BJ (cell line): ENCODE data around the gene NCR2. TPM values are rescaled to one million over a fixed set of nuclear protein-coding genes. Genes with fewer than 3 reads are reported as not detected.

Experiments
- CTCF ChIA-PET: fragments of 350-600 bp; formaldehyde crosslinking; extraction: SDS; loops from one replicate; lab custom pipeline; 2021; ENCODE audit warnings: antibody characterized with exemption, inconsistent platforms; lab: Yijun Ruan, JAX
- POLR2A ChIA-PET: fragments of 300-600 bp; sonication (Branson Sonifier 250); formaldehyde crosslinking; extraction: SDS; loops from one replicate; lab custom pipeline; 2021; ENCODE audit warnings: antibody characterized with exemption; lab: Charles Lee
- DNase-seq: peaks from one replicate; pipeline ENCODE4 v3.0.0-alpha.2; 2011; ENCODE audit warnings: low read depth
- H3K27me3 ChIP-seq: 2 replicates; pipeline ENCODE4 v1.6.0; 2011; ENCODE audit warnings: low read length; ENCODE audit not compliant: control insufficient read depth, insufficient read depth
- H3K36me3 ChIP-seq: 2 replicates; pipeline ENCODE4 v1.5.1; 2011; ENCODE audit warnings: low read length; ENCODE audit not compliant: control insufficient read depth, insufficient read depth
- H3K4me3 ChIP-seq: 2 replicates; pipeline ENCODE4 v1.5.1; 2011; ENCODE audit warnings: low read depth, mild to moderate bottlenecking, control low read depth, low read length
- CTCF ChIP-seq: IDR thresholded peaks from 2 replicates; pipeline ENCODE4 v1.5.1; 2011; ENCODE audit warnings: low read depth, mild to moderate bottlenecking, control low read depth, inconsistent platforms, low read length, moderate library complexity; ENCODE audit not compliant: insufficient read depth
- polyA plus RNA-seq: library from polyadenylated mRNA; depleted of rRNA; stranded (reverse); fragments of >200 nt; gene quantifications from 2 replicates; pipeline ENCODE4 v1.2.3, GENCODE V29; 2011

NCR2 gene
- polyA plus RNA-seq, 1 experiment = not detected

DNA sequence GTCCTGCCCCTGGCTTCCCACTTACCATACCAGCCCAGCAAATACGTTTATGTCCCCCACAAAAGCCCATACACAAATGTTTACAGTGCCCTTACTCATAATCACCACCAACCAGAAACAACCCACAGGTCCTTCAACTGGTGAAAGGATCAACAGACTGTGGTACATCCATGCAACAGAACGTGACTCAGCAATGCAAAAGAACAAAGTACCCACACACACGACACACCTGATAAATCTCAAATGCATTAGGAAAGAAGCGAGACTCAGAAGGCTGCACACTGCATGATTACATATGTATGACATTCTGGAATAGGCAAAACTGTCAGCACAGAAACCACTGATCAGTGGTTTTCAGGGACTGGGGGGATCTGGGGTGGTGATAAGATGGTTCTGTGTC is 20.5 kb downstream of the NCR2 start:
- TF ChIP-seq CTCF = no peak
- H3K27me3 ChIP-seq = peaks cover 8% of the 10 kb centered on the region
- CTCF ChIA-PET = interaction anchor here (0.5 kb wide), 1 partner anchor 330 kb away, joined by 3 read pairs; no protein-coding TSS in a partner anchor
- H3K4me3 ChIP-seq = no peak overlapping the region
- POLR2A ChIA-PET = no interaction called here
- H3K36me3 ChIP-seq = no peaks in the 10 kb centered on the region
- no peak for DNase-seq

DNA sequence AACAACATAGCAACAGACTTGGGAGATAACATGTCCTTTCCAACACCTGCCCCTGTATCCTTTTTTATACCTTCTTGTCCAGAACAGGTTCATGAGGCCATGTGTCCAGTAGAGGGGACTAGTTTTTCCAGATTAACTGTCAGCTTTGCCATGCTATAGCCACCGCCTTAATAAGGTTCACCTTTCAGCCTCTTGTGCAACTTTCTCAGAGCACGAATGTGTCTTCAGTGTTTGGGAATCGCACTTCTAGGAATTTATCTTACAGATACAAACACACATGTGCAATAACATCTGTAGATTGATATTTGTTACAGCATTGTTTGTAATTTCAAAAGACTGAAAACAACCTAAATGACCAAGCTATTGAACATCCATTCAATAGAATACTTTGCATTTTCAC is 21.4 kb downstream of the NCR2 start:
- Histone ChIP-seq H3K4me3 (no peak overlapping the region), H3K27me3 (peaks cover 8% of the 10 kb centered on the region), H3K36me3 (no peaks in the 10 kb centered on the region)
- ChIA-PET CTCF (interaction anchor here (1.0 to 1.1 kb wide), 3 partner anchors 11 to 327 kb away, joined by 3 to 4 read pairs (median 3); no protein-coding TSS in a partner anchor), POLR2A (no interaction called here)
- TF ChIP-seq CTCF = no peak
- no peak for DNase-seq

GRCh38 chr6:41358503-41358902 is 23.1 kb downstream of the NCR2 start:
- DNase-seq = no peak
- H3K36me3 ChIP-seq = no peaks in the 10 kb centered on the region
- TF ChIP-seq CTCF = no peak
- POLR2A ChIA-PET = no interaction called here
- CTCF ChIA-PET = no interaction called here
- H3K27me3 ChIP-seq = peaks cover 5% of the 10 kb centered on the region
- no peak overlapping the region for H3K4me3 ChIP-seq

DNA sequence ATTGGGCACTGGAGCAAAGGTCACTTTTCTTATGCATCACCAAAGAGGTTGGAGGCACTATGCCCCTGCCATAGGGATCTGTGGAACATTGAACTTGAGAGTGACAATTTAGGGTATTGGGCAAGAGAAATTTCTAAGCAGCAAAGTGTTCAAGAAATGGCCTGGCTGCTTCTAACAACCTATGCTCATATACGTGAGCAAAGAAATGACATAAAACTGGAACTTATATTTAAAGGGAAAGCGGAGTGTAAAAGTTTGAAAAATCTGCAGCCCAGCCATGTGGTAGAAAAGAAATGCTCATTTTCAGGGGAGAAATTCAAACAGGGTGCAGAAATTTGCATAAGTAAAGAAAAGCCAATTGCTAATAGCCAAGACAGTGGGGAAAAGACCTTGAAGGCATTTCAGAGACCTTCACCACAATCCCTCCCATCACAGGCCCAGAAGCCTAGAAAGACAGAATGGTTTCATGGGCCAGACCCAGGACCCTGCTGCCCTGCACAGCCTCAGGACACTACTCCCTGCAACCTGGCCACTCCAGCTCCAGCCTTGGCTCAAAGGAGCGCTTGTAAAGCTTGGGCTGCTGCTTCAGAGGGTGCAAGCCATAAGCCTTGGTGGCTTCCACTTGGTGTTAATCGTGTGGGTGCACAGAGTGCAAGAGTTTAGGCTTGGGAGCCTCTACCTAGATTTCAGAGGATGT is 24.4 kb downstream of the NCR2 start:
- CTCF ChIA-PET = no interaction called here
- DNase-seq = no peak
- no peak for TF ChIP-seq CTCF
- Histone ChIP-seq H3K27me3 (peaks cover 5% of the 10 kb centered on the region), H3K36me3 (no peaks in the 10 kb centered on the region), H3K4me3 (no peak overlapping the region)
- POLR2A ChIA-PET = no interaction called here

DNA sequence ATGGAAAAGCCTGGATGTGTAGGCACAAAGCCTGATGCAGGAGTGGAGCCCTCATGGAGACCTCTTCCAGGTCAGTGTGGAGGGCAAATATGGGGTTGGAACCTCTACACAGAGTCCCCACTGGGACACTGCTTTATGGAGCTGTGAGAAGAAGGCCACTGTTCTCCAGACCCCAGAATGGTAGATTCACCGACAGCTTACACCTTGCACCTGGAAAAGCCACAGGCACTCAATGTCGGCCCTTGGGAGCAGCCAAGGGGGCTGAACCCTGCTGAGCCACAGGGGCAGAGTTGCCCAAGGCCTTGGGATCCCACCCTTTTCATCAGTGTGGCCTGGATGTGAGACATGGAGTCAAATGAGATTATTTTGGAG is 24.9 kb downstream of the NCR2 start:
- DNase-seq = no peak
- ChIA-PET POLR2A (no interaction called here), CTCF (no interaction called here)
- no peaks in the 10 kb centered on the region for H3K36me3 ChIP-seq
- no peak for TF ChIP-seq CTCF
- H3K27me3 ChIP-seq = peaks cover 5% of the 10 kb centered on the region
- no peak overlapping the region for H3K4me3 ChIP-seq
